ENCODE data around the gene ACAN.
A peak's percentile ranks its signal among the peaks of the same experiment; 100 is the strongest.

Gene ACAN

DNA sequence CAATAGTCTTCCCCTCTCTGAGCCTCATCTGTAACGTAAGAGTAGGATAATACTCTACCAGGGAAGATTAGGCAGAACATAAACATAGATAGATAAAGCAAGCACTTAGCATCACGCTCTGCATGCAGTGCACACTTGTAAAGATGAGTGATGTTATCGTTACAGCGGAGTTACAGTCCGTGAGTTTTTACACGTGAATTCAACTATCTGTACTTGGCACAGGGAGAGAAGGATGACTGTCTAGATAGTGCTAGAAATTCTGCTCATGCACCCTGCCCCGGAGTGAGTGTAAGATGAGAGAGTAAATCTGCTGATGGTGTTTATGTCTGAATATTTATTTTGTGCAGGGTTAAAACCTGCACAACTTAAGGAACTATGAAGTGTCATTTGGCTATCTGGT lies 56.3 kb downstream of the ACAN start:
- TF ChIP-seq, protein P1, sequence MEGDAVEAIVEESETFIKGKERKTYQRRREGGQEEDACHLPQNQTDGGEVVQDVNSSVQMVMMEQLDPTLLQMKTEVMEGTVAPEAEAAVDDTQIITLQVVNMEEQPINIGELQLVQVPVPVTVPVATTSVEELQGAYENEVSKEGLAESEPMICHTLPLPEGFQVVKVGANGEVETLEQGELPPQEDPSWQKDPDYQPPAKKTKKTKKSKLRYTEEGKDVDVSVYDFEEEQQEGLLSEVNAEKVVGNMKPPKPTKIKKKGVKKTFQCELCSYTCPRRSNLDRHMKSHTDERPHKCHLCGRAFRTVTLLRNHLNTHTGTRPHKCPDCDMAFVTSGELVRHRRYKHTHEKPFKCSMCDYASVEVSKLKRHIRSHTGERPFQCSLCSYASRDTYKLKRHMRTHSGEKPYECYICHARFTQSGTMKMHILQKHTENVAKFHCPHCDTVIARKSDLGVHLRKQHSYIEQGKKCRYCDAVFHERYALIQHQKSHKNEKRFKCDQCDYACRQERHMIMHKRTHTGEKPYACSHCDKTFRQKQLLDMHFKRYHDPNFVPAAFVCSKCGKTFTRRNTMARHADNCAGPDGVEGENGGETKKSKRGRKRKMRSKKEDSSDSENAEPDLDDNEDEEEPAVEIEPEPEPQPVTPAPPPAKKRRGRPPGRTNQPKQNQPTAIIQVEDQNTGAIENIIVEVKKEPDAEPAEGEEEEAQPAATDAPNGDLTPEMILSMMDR (IDR thresholded peaks at IDR 0.05; ENCODE audit: insufficient read depth, low read depth, low read length, missing control alignments), result no peak
- DNase-seq (ENCODE audit: low read depth), result no peak
- no peak overlapping the region for H3K4me3 ChIP-seq (ENCODE audit: low read length)

DNA sequence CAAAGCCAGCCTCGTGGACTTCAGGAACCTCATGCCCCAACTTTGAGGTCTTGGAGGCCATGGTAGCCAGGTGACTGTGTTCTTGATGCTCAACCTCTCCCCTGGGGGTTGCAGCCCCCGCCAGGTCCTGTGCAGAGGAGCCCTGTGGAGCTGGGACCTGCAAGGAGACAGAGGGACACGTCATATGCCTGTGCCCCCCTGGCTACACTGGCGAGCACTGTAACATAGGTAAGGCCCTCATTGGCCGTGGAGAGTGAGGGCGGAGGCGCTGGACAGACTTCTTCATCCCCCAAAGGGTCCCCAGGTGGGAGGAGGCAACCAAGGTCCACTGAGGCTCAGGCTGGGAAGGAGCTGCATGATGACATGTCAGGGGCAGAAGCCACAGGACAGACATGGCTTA lies 57.0 kb downstream of the ACAN start:
- no peak overlapping the region for H3K4me3 ChIP-seq (ENCODE audit: low read length)
- TF ChIP-seq, protein P1 (IDR thresholded peaks at IDR 0.05; ENCODE audit: insufficient read depth, low read depth, low read length, missing control alignments), result no peak
- no peak for DNase-seq (ENCODE audit: low read depth)

DNA sequence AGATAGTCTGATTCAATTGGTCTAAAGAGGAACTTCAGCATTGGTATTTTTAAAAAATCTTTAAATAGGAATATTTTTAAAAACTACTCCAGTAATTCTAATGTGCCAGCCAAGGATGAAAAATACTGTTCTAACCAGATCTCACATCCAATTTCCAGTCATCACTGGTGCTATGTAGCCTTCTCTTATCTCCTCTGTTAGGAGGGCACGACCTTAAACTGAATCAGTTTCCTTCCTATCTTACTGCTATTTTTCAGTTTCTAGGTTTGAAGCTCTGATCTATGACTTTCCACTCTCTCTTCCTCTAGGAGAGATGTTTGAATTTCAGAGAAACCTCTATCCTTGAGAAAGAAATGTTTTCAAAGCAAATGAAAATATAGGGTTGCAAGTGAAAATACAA lies 60.2 kb downstream of the ACAN start:
- no peak for DNase-seq (ENCODE audit: low read depth)
- H3K4me3 ChIP-seq (ENCODE audit: low read length), result no peak overlapping the region
- TF ChIP-seq, protein P1 (IDR thresholded peaks at IDR 0.05; ENCODE audit: insufficient read depth, low read depth, low read length, missing control alignments), result no peak

DNA sequence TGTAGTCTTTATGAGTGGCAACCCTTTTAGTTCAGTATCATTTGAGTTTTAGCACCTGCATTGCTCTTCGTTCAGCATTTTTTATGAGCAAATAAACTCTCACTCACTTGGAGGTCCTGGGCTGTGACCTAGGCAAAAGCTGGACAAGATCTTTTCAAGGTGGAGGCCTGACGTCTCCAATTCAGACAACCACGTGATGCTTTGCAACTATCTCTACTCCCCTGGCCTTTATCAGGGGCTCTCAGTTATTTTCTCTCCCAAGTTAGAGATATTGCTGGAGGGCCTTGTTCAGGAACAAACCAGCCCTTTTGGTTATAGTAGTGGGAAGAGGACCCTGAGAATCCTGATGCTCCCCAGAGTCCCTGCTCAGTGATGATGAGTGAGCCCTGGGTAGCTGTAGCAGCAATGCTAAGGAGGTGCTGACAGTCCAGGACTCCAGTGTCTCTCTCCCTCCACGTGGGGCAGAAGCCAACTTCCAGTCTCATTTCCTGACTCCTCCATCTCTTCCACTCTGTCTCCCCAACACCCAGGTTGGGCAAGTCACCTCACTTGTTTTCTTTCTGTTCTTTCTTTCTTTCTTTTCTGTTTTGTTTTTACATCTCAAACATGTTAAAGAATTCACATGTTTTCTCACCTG lies 61.7 kb downstream of the ACAN start:
- no peak for DNase-seq (ENCODE audit: low read depth)
- H3K4me3 ChIP-seq (ENCODE audit: low read length), result no peak overlapping the region
- TF ChIP-seq, protein P1 (IDR thresholded peaks at IDR 0.05; ENCODE audit: insufficient read depth, low read depth, low read length, missing control alignments), result no peak

DNA sequence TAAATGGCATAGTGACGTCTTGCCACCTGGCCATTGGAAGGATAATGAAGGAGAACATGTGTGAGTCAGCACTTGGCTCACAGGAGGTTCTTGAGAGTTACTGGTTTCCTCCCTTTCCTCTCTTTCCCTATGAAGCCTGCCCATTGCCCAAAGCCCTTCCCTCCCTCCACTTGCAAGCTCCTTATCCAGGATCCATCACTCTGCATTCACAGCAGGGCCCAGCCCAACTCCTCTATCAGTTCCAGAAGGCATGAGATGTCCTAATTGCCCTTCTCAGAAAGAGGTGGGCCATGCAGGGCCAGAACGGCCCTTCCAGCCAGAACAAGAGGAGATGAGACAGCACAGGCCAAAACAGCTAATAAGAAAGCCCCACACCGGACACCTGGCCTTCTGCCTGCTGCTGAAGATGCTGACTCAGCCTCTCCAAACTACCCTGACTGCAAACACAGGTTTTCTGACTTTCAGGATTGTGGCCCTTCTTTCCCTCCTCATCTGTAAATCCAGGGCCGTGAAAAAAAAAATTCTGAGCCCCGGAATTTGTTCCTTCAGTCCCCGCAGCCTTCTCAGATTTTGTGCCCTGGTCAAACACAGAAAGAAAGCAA lies 62.4 kb downstream of the ACAN start:
- TF ChIP-seq, protein P1 (IDR thresholded peaks at IDR 0.05; ENCODE audit: insufficient read depth, low read depth, low read length, missing control alignments), result no peak
- no peak overlapping the region for H3K4me3 ChIP-seq (ENCODE audit: low read length)
- peak; percentile 49 for DNase-seq (ENCODE audit: low read depth)

DNA sequence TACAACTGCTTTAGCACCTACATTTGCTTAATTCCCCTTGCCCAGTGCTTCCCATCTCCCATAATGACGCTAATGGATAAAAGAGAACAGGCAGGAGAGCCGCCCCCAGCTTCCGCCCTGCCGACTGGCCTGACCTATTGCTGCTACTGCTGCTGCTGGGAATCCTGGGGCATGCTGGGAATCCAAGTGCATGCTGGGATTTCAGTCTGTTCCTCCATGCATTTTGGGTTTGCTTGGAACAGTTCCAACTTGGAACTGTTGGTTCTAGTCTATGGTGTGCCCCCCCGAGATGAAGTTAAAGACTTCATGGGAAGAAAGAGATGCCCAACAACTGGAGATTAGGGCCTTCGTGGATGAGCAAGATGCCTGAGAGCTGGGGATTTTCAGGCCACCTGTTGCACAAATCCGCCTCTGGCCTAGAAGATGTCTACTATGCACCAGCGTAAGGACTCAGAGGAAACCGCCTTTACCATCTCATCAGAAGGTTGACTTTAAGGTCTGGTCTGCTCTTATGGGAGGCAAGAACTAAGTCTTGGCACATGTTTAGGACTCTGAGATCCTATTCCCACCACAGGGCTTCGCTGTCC lies 63.2 kb downstream of the ACAN start:
- TF ChIP-seq, protein P1 (IDR thresholded peaks at IDR 0.05; ENCODE audit: insufficient read depth, low read depth, low read length, missing control alignments), result no peak
- DNase-seq (ENCODE audit: low read depth), result no peak
- H3K4me3 ChIP-seq (ENCODE audit: low read length), result no peak overlapping the region

All from epithelial cell of esophagus (primary cell).